Neural cell (in vitro differentiated cells): ENCODE data around the gene YAE1. TPM values are rescaled to one million over a fixed set of nuclear protein-coding genes. Genes with fewer than 3 reads are reported as not detected.

ENCODE experiments used
- H2AFZ ChIP-seq: fragments of 200-600, 300-800 bp; sonication (generic), shearing (Covaris generic); 2 replicates; pipeline ENCODE4 v1.6.0; 2014; ENCODE audit warnings: low read depth, mild to moderate bottlenecking, antibody characterized with exemption, low read length, moderate library complexity
- H3F3A ChIP-seq: fragments of 200-600 bp; shearing (Covaris generic); 2 replicates; pipeline ENCODE4 v1.6.1; 2016; ENCODE audit warnings: mild to moderate bottlenecking, moderate library complexity, mixed read lengths, antibody characterized with exemption, low read length; ENCODE audit not compliant: insufficient read depth, poor library complexity, severe bottlenecking
- H3K27ac ChIP-seq: fragments of 200-600, 300-800 bp; sonication (generic), shearing (Covaris generic); 2 replicates; pipeline ENCODE4 v1.5.1; 2014; ENCODE audit warnings: mild to moderate bottlenecking, low read length, moderate library complexity
- H3K27me3 ChIP-seq: fragments of 300-800, 200-600 bp; sonication (generic), shearing (Covaris generic); 2 replicates; pipeline ENCODE4 v1.6.0; 2014; ENCODE audit warnings: mild to moderate bottlenecking, low read depth, low read length, moderate library complexity; ENCODE audit not compliant: insufficient read depth
- H3K36me3 ChIP-seq: fragments of 300-800, 200-600 bp; sonication (generic), shearing (Covaris generic); 2 replicates; pipeline ENCODE4 v1.5.1; 2014; ENCODE audit warnings: mild to moderate bottlenecking, antibody characterized with exemption, low read length, moderate library complexity; ENCODE audit not compliant: insufficient read depth
- H3K4me2 ChIP-seq: fragments of 300-800, 200-600 bp; sonication (generic), shearing (Covaris generic); 2 replicates; pipeline ENCODE4 v1.6.0; 2014; ENCODE audit warnings: mild to moderate bottlenecking, low read length
- H3K4me3 ChIP-seq: fragments of 300-800, 200-600 bp; sonication (generic), shearing (Covaris generic); 2 replicates; pipeline ENCODE4 v1.5.1; 2014; ENCODE audit warnings: mild to moderate bottlenecking, low read length, moderate library complexity
- H3K79me2 ChIP-seq: fragments of 200-600 bp; shearing (Covaris generic); replicated peaks from 2 replicates; pipeline ENCODE4 v1.6.0; 2014; ENCODE audit warnings: mild to moderate bottlenecking, low read length, moderate library complexity; ENCODE audit not compliant: insufficient read depth
- H3K9ac ChIP-seq: fragments of 300-800, 200-600 bp; sonication (generic), shearing (Covaris generic); 2 replicates; pipeline ENCODE4 v1.6.1; 2016; ENCODE audit warnings: mild to moderate bottlenecking, low read length, mixed read lengths
- H3K9me2 ChIP-seq: fragments of 200-600 bp; shearing (Covaris generic); 2 replicates; pipeline ENCODE4 v1.6.1; 2016; ENCODE audit warnings: mild to moderate bottlenecking, low read length, mixed read lengths; ENCODE audit not compliant: insufficient read depth
- H3K9me3 ChIP-seq: fragments of 200-600, 300-800 bp; sonication (generic), shearing (Covaris generic); 2 replicates; pipeline ENCODE4 v1.6.1; 2016; ENCODE audit warnings: mild to moderate bottlenecking, mixed run types, low read length, moderate library complexity, mixed read lengths
- H4K20me1 ChIP-seq: fragments of 200-600 bp; shearing (Covaris generic); 2 replicates; pipeline ENCODE4 v1.6.1; 2016; ENCODE audit warnings: mild to moderate bottlenecking, mixed run types; ENCODE audit not compliant: insufficient read depth
- CTCF ChIP-seq: fragments of 450-650 bp; IDR thresholded peaks from 2 replicates; pipeline ENCODE4 v1.5.1; 2014; ENCODE audit warnings: antibody characterized with exemption, mild to moderate bottlenecking, moderate library complexity; ENCODE audit not compliant: poor library complexity, severe bottlenecking
- EP300 ChIP-seq: fragments of 450-650 bp; conservative IDR thresholded peaks from 2 replicates; pipeline ENCODE4 v1.6.1; 2014; ENCODE audit warnings: antibody characterized with exemption, mild to moderate bottlenecking, moderate library complexity; ENCODE audit not compliant: poor library complexity, severe bottlenecking
- EZH2 ChIP-seq: fragments of 200-600, 300-800 bp; shearing (Covaris generic), sonication (generic); IDR thresholded peaks from 2 replicates; pipeline ENCODE4 v1.6.1; 2014; ENCODE audit warnings: antibody characterized with exemption, low read length, borderline replicate concordance, mild to moderate bottlenecking; ENCODE audit not compliant: insufficient read depth, poor library complexity, severe bottlenecking
- MXI1 ChIP-seq: fragments of 450-650 bp; conservative IDR thresholded peaks from 2 replicates; pipeline ENCODE4 v1.6.1; 2014; ENCODE audit warnings: antibody characterized with exemption, mild to moderate bottlenecking; ENCODE audit not compliant: poor library complexity, severe bottlenecking
- POLR2AphosphoS5 ChIP-seq: IDR thresholded peaks from 2 replicates; pipeline ENCODE4 v1.6.1; 2012
- RAD21 ChIP-seq: fragments of 450-650 bp; conservative IDR thresholded peaks from 2 replicates; pipeline ENCODE4 v1.6.1; 2014; ENCODE audit warnings: antibody characterized with exemption, mild to moderate bottlenecking, moderate library complexity
- REST ChIP-seq: IDR thresholded peaks from 2 replicates; pipeline ENCODE4 v1.6.1; 2012; ENCODE audit warnings: borderline replicate concordance
- SMC3 ChIP-seq: fragments of 450-650 bp; conservative IDR thresholded peaks from 2 replicates; pipeline ENCODE4 v1.6.1; 2014; ENCODE audit warnings: antibody characterized with exemption, mild to moderate bottlenecking, moderate library complexity; ENCODE audit not compliant: poor library complexity
- TAF1 ChIP-seq: IDR thresholded peaks from 2 replicates; pipeline ENCODE4 v1.6.1; 2012; ENCODE audit warnings: low read depth
- polyA plus RNA-seq: library from polyadenylated mRNA; depleted of rRNA; stranded (reverse); fragments of >200 nt; gene quantifications from 2 replicates; pipeline ENCODE4 v1.2.3, GENCODE V29; 2014

Gene YAE1
- polyA plus RNA-seq, 1 donor from 2014 or later, result 85.2 TPM

- no peak for TF ChIP-seq SMC3
- no peak for TF ChIP-seq TAF1
- TF ChIP-seq POLR2AphosphoS5, result no peak
- no peak for TF ChIP-seq RAD21
- TF ChIP-seq MXI1, result no peak
- TF ChIP-seq EP300, result no peak
- TF ChIP-seq REST, result no peak
- no peak for TF ChIP-seq EZH2
These were observed 39.5 kb upstream of the YAE1 start for GRCh38 chr7:39526666-39527065.

GRCh38 chr7:39527296-39527695, 38.9 kb upstream of the YAE1 start:
- Histone ChIP-seq H3K36me3 (no peaks in the 10 kb centered on the region), H3K9me3 (no peaks in the 10 kb centered on the region), H3K9me2 (no peaks in the 10 kb centered on the region), H3K27ac (no peak overlapping the region), H3K27me3 (no peaks in the 10 kb centered on the region), H3K9ac (no peak overlapping the region), H3K79me2 (no peaks in the 10 kb centered on the region), H3K4me3 (no peak overlapping the region), H3F3A (no peaks in the 10 kb centered on the region), H3K4me2 (no peak overlapping the region), H4K20me1 (no peaks in the 10 kb centered on the region), H2AFZ (no peak overlapping the region)
- TF ChIP-seq EP300 (no peak), TAF1 (no peak), CTCF (no peak), REST (no peak), SMC3 (no peak), RAD21 (no peak), MXI1 (no peak), EZH2 (no peak), POLR2AphosphoS5 (no peak)

More at GRCh38 chr7:39526666-39527065, 39.5 kb upstream of the YAE1 start:
- no peak overlapping the region for H3K4me2 ChIP-seq
- H4K20me1 ChIP-seq, result no peaks in the 10 kb centered on the region
- H3K27ac ChIP-seq, result no peak overlapping the region
- H3K9me3 ChIP-seq, result no peaks in the 10 kb centered on the region
- H3K4me3 ChIP-seq, result no peak overlapping the region
- H3K27me3 ChIP-seq, result no peaks in the 10 kb centered on the region
- no peaks in the 10 kb centered on the region for H3K36me3 ChIP-seq
- no peaks in the 10 kb centered on the region for H3F3A ChIP-seq
- no peak overlapping the region for H2AFZ ChIP-seq
- H3K79me2 ChIP-seq, result no peaks in the 10 kb centered on the region
- no peak overlapping the region for H3K9ac ChIP-seq
- no peaks in the 10 kb centered on the region for H3K9me2 ChIP-seq
